A673 (cell line): Measurements from ENCODE around the gene B4GALT3.

ENCODE experiments used
- CTCF ChIP-seq: fragments of 300-800, 200-600 bp; sonication (generic); conservative IDR thresholded peaks from 2 replicates; pipeline ENCODE4 v1.5.1; 2017; ENCODE audit warnings: low read depth, mild to moderate bottlenecking, antibody characterized with exemption, low read length, moderate library complexity, mixed read lengths
- EZH2 ChIP-seq: fragments of 200-600 bp; sonication (generic); IDR thresholded peaks from 2 replicates; pipeline ENCODE4 v1.6.1; 2017; ENCODE audit warnings: borderline replicate concordance, low read depth, mild to moderate bottlenecking, mixed read lengths, antibody characterized with exemption, low read length; ENCODE audit not compliant: poor library complexity, severe bottlenecking

GRCh38 chr1:161139766-161140165, 37.5 kb downstream of the B4GALT3 start:
- TF ChIP-seq CTCF (peak; percentile 67), EZH2 (no peak)
